H9 (cell line): ENCODE measurements around the gene AP1AR. TPM values are rescaled to one million over a fixed set of nuclear protein-coding genes. Genes with fewer than 3 reads are reported as not detected.

Source experiments
- DNase-seq: peaks from one replicate; pipeline ENCODE4 v3.0.0-alpha.2; 2017
- H2AFZ ChIP-seq: one replicate; pipeline ENCODE4 v1.6.1; 2013; ENCODE audit warnings: mild to moderate bottlenecking, low read length, control low read depth, moderate library complexity
- H2AK5ac ChIP-seq: 2 replicates; pipeline ENCODE4 v1.6.1; 2013; ENCODE audit warnings: low read length, control low read depth, mixed read lengths; ENCODE audit not compliant: insufficient read length
- H2BK120ac ChIP-seq: one replicate; pipeline ENCODE4 v1.6.1; 2013; ENCODE audit warnings: low read depth, mild to moderate bottlenecking, low read length, control low read depth, inconsistent platforms; ENCODE audit not compliant: poor library complexity, severe bottlenecking
- H2BK12ac ChIP-seq: 2 replicates; pipeline ENCODE4 v1.6.1; 2013; ENCODE audit warnings: low read length, control low read depth, mixed read lengths, low read depth; ENCODE audit not compliant: insufficient read length
- H2BK15ac ChIP-seq: 2 replicates; pipeline ENCODE4 v1.6.1; 2013; ENCODE audit warnings: low read depth, low read length, control low read depth
- H2BK20ac ChIP-seq: one replicate; pipeline ENCODE4 v1.6.1; 2013; ENCODE audit warnings: low read depth, mild to moderate bottlenecking, low read length, control low read depth, inconsistent platforms; ENCODE audit not compliant: poor library complexity, severe bottlenecking
- H2BK5ac ChIP-seq: 2 replicates; pipeline ENCODE4 v1.6.1; 2013; ENCODE audit warnings: low read length, control low read depth, mixed read lengths; ENCODE audit not compliant: insufficient read length
- H3K14ac ChIP-seq: 2 replicates; pipeline ENCODE4 v1.6.1; 2013; ENCODE audit warnings: low read length, control low read depth; ENCODE audit not compliant: insufficient read depth
- H3K18ac ChIP-seq: 2 replicates; pipeline ENCODE4 v1.6.1; 2013; ENCODE audit warnings: low read depth, mild to moderate bottlenecking, mixed read lengths, low read length, control low read depth; ENCODE audit not compliant: insufficient read length
- H3K23ac ChIP-seq: 2 replicates; pipeline ENCODE4 v1.6.1; 2013; ENCODE audit warnings: low read length, control low read depth, mixed read lengths, low read depth; ENCODE audit not compliant: insufficient read length
- H3K23me2 ChIP-seq: 2 replicates; pipeline ENCODE4 v1.6.1; 2013; ENCODE audit warnings: low read depth, mild to moderate bottlenecking, mixed read lengths, low read length, control low read depth; ENCODE audit not compliant: insufficient read length, poor library complexity, severe bottlenecking
- H3K27ac ChIP-seq: 2 replicates; pipeline ENCODE4 v1.5.1; 2013; ENCODE audit warnings: low read length, control low read depth, mixed read lengths, low read depth; ENCODE audit not compliant: insufficient read length
- H3K27me3 ChIP-seq: 2 replicates; pipeline ENCODE4 v1.6.1; 2013; ENCODE audit warnings: low read length, control low read depth, inconsistent platforms; ENCODE audit not compliant: insufficient read depth
- H3K4ac ChIP-seq: 2 replicates; pipeline ENCODE4 v1.6.1; 2013; ENCODE audit warnings: low read depth, mild to moderate bottlenecking, control low read depth, inconsistent platforms, low read length, moderate library complexity
- H3K4me1 ChIP-seq: 2 replicates; pipeline ENCODE4 v1.6.1; 2013; ENCODE audit warnings: low read length, control low read depth, inconsistent platforms; ENCODE audit not compliant: insufficient read depth
- H3K4me2 ChIP-seq: 2 replicates; pipeline ENCODE4 v1.6.1; 2013; ENCODE audit warnings: low read length, control low read depth, mixed read lengths; ENCODE audit not compliant: insufficient read length, insufficient read depth
- H3K56ac ChIP-seq: 2 replicates; pipeline ENCODE4 v1.6.1; 2013; ENCODE audit warnings: low read depth, mild to moderate bottlenecking, mixed read lengths, low read length, control low read depth; ENCODE audit not compliant: insufficient read length
- H3K79me1 ChIP-seq: 2 replicates; pipeline ENCODE4 v1.6.1; 2013; ENCODE audit warnings: low read depth, mild to moderate bottlenecking, moderate library complexity, low read length, control low read depth, inconsistent platforms; ENCODE audit not compliant: insufficient read depth, poor library complexity, severe bottlenecking
- H3K79me2 ChIP-seq: 2 replicates; pipeline ENCODE4 v1.6.1; 2013; ENCODE audit warnings: low read length, control low read depth, inconsistent platforms; ENCODE audit not compliant: insufficient read depth
- H3K9ac ChIP-seq: 2 replicates; pipeline ENCODE4 v1.6.1; 2013; ENCODE audit warnings: low read length, control low read depth, mixed read lengths; ENCODE audit not compliant: insufficient read length; ENCODE audit errors: extremely low read depth
- H3K9me3 ChIP-seq: one replicate; pipeline ENCODE4 v1.6.1; 2013; ENCODE audit warnings: low read depth, low read length, inconsistent platforms; ENCODE audit not compliant: control insufficient read depth
- H3T11ph ChIP-seq: one replicate; pipeline ENCODE4 v1.6.1; 2013; ENCODE audit warnings: mild to moderate bottlenecking, low read length, control low read depth, inconsistent platforms
- H4K20me1 ChIP-seq: one replicate; pipeline ENCODE4 v1.6.1; 2013; ENCODE audit not compliant: control insufficient read depth, insufficient read length, insufficient read depth
- H4K5ac ChIP-seq: 2 replicates; pipeline ENCODE4 v1.6.1; 2013; ENCODE audit warnings: low read depth, mild to moderate bottlenecking, mixed read lengths, low read length, control low read depth; ENCODE audit not compliant: insufficient read length
- H4K8ac ChIP-seq: replicated peaks from 2 replicates; pipeline ENCODE4 v1.6.1; 2013; ENCODE audit warnings: low read length, control low read depth, mixed read lengths, low read depth; ENCODE audit not compliant: insufficient read length
- H4K91ac ChIP-seq: 2 replicates; pipeline ENCODE4 v1.6.1; 2013; ENCODE audit warnings: low read depth, mild to moderate bottlenecking, moderate library complexity, mixed read lengths, low read length, control low read depth; ENCODE audit not compliant: insufficient read length
- H3K27ac Mint-ChIP-seq, 3 experiments: 2 replicates in 2 of 3; 3 replicates in 1 of 3; pipeline ENCODE4 v1.8.0; 2020 to 2021; ENCODE audit warnings: mixed read lengths in 3 of 3, mild to moderate bottlenecking in 1 of 3, moderate library complexity in 1 of 3
- H3K27me3 Mint-ChIP-seq: 2 replicates; pipeline ENCODE4 v1.8.0; 2021; ENCODE audit warnings: low read depth, mild to moderate bottlenecking, moderate library complexity, mixed read lengths
- H3K36me3 Mint-ChIP-seq, 3 experiments: 2 replicates in 2 of 3; 3 replicates in 1 of 3; pipeline ENCODE4 v1.8.0; 2020 to 2021; ENCODE audit warnings: low read depth in 3 of 3, mixed read lengths in 3 of 3; ENCODE audit not compliant: insufficient read depth in 1 of 3
- H3K4me1 Mint-ChIP-seq, 2 experiments: 2 replicates each; pipeline ENCODE4 v1.8.0; 2020; ENCODE audit warnings: mixed read lengths in 2 of 2
- H3K4me3 Mint-ChIP-seq, 2 experiments: 2 replicates in 1 of 2; 3 replicates in 1 of 2; pipeline ENCODE4 v1.8.0; 2020 to 2021; ENCODE audit warnings: mild to moderate bottlenecking in 2 of 2, mixed read lengths in 2 of 2, moderate library complexity in 1 of 2
- H3K9me3 Mint-ChIP-seq, 2 experiments: 2 replicates in 1 of 2; 3 replicates in 1 of 2; pipeline ENCODE4 v1.8.0; 2020; ENCODE audit warnings: mild to moderate bottlenecking in 2 of 2, mixed read lengths in 2 of 2, moderate library complexity in 1 of 2
- WGBS: extraction: QIAGEN DNeasy Blood & Tissue Kit; methylation state at CpG from one replicate; pipeline ENCODE4 v1.1.7; 2013; ENCODE audit warnings: missing lambda C conversion rate, low lambda C conversion rate, mixed read lengths; ENCODE audit not compliant: insufficient read length; ENCODE audit errors: extremely low coverage; 5-methylcytosine and 5-hydroxymethylcytosine counted together
- total RNA-seq: library from RNA; stranded (reverse); gene quantifications from 2 replicates; pipeline ENCODE4 v1.2.1, GENCODE V29; 2021
- TF ChIP-seq, protein P1 (sequence below): fragments of 200-600 bp; sonication (generic); conservative IDR thresholded peaks from 3 replicates; pipeline ENCODE4 v1.8.0; 2021; ENCODE audit warnings: antibody characterized with exemption, mild to moderate bottlenecking

AP1AR gene
- total RNA-seq, 1 experiment from 2014 or later: 24.2 TPM

DNA sequence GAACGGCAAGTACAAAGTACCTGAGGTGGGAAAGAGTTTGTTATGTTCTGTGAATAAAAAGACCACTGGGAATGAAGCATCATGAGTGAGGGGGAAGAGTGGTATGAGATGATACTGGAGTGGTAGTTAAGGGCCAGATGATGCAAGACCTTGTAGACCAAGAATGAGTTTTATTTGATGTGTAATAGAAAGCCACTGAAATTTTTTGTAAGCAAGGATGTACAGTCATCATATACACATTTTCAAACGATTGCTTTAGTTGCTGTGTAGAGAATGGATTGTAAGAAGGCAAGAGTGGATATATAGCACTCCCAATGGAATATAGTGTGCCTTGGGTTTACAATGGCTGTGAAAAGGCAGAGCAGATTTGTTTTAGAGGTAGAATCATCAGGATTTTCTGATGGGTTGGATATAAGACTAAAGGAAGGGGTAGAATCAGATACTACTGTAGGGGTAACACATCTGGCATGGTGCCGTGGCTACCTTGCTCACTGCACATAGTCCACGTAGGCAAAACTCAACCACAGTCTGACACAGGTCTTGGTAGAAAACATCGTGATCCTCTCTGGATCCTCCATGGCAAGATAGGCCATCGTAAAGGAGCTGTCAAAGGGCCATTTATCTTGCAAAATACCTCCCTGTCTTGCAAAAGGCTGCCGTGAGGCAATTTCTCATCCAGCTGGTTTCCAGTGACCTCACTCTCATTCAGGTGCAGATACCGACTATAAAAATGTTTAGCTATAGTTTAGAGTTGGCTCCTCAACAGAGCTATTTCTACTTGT is 39.2 kb downstream of the AP1AR start:
- DNase-seq: no peak
- H3K27ac Mint-ChIP-seq: no peak overlapping the region; a peak in 3 of 7 replicates

More for the DNA sequence above, 39.2 kb downstream of the AP1AR start:
- Histone ChIP-seq H3K56ac (no peak overlapping the region), H3K14ac (no peak overlapping the region), H2BK15ac (no peak overlapping the region), H3K4me2 (no peak overlapping the region), H2AK5ac (no peak overlapping the region), H2BK12ac (no peak overlapping the region), H3K18ac (no peak overlapping the region), H2AFZ (no peak overlapping the region), H4K91ac (no peak overlapping the region), H3K79me1 (no peaks in the 10 kb centered on the region), H3K23me2 (no peaks in the 10 kb centered on the region), H4K5ac (no peak overlapping the region), H3K27ac (no peak overlapping the region), H3K4me1 (peaks cover 5% of the 10 kb centered on the region; the same call in 1 of the 2 replicates), H3K23ac (no peak overlapping the region), H4K8ac (no peak overlapping the region), H3K9me3 (no peaks in the 10 kb centered on the region), H3K79me2 (no peaks in the 10 kb centered on the region), H2BK5ac (no peak overlapping the region), H3T11ph (no peak overlapping the region), H4K20me1 (no peaks in the 10 kb centered on the region), H3K4ac (no peak overlapping the region), H3K27me3 (no peaks in the 10 kb centered on the region), H2BK120ac (no peak overlapping the region), H3K9ac (no peak overlapping the region), H2BK20ac (no peak overlapping the region)
- peaks cover 15 to 34% (median 23%) of the 10 kb centered on the region in 3 experiments; a peak in 6 of 7 replicates for H3K36me3 Mint-ChIP-seq
- no peaks in the 10 kb centered on the region for H3K27me3 Mint-ChIP-seq
- no peak overlapping the region for H3K4me3 Mint-ChIP-seq
- WGBS: no CpG with 5 or more reads among the region's 8 CpGs
- peaks cover 4 to 8% of the 10 kb centered on the region in 2 experiments; a peak in 4 of 5 replicates for H3K9me3 Mint-ChIP-seq
- TF ChIP-seq, protein P1, sequence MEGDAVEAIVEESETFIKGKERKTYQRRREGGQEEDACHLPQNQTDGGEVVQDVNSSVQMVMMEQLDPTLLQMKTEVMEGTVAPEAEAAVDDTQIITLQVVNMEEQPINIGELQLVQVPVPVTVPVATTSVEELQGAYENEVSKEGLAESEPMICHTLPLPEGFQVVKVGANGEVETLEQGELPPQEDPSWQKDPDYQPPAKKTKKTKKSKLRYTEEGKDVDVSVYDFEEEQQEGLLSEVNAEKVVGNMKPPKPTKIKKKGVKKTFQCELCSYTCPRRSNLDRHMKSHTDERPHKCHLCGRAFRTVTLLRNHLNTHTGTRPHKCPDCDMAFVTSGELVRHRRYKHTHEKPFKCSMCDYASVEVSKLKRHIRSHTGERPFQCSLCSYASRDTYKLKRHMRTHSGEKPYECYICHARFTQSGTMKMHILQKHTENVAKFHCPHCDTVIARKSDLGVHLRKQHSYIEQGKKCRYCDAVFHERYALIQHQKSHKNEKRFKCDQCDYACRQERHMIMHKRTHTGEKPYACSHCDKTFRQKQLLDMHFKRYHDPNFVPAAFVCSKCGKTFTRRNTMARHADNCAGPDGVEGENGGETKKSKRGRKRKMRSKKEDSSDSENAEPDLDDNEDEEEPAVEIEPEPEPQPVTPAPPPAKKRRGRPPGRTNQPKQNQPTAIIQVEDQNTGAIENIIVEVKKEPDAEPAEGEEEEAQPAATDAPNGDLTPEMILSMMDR: no peak
- peaks cover 20% of the 10 kb centered on the region in 2 experiments for H3K4me1 Mint-ChIP-seq
